Natural killer cell (primary cell): ENCODE results near the gene NCSTN. TPM values are rescaled to one million over a fixed set of nuclear protein-coding genes. Genes with fewer than 3 reads are reported as not detected.

Experiments used
- ATAC-seq, 3 donors: fragments of 150-1000 bp in 2 of 3; fragments of 200-7000 bp in 1 of 3; cut with Tn5 transposase; 1 replicate in 1 of 3; 2 replicates in 2 of 3; pipeline ENCODE4 v1.10.0; 2021; ENCODE audit warnings: mild to moderate bottlenecking in 2 of 3, moderate library complexity in 2 of 3
- DNase-seq, 2 donors: peaks; one replicate each; pipeline versions ENCODE4 v3.0.0 to v3.0.0-alpha.2; 2013 to 2021; ENCODE audit warnings: mixed read lengths in 1 of 2
- H3K27ac ChIP-seq: one replicate; pipeline ENCODE4 v1.5.1; 2013; ENCODE audit warnings: mild to moderate bottlenecking, low read length
- H3K27me3 ChIP-seq: one replicate; pipeline ENCODE4 v1.6.1; 2013; ENCODE audit warnings: low read length; ENCODE audit not compliant: control insufficient read depth, insufficient read depth
- H3K36me3 ChIP-seq: one replicate; pipeline ENCODE4 v1.6.1; 2013; ENCODE audit warnings: low read length; ENCODE audit not compliant: control insufficient read depth, insufficient read depth
- H3K4me1 ChIP-seq: one replicate; pipeline ENCODE4 v1.6.1; 2013; ENCODE audit warnings: low read length; ENCODE audit not compliant: control insufficient read depth, insufficient read depth
- H3K4me3 ChIP-seq: one replicate; pipeline ENCODE4 v1.5.1; 2013; ENCODE audit warnings: low read length
- H3K9me3 ChIP-seq: one replicate; pipeline ENCODE4 v1.6.1; 2013; ENCODE audit warnings: low read length; ENCODE audit not compliant: control insufficient read depth, insufficient read depth
- H3K27ac Mint-ChIP-seq, 2 donors: one replicate each; pipeline ENCODE4 v1.8.0; 2022; ENCODE audit warnings: mild to moderate bottlenecking in 2 of 2, mixed read lengths in 2 of 2, moderate library complexity in 1 of 2
- H3K27me3 Mint-ChIP-seq, 2 donors: one replicate each; pipeline ENCODE4 v1.8.0; 2022; ENCODE audit warnings: low read depth in 2 of 2, mixed read lengths in 2 of 2
- H3K36me3 Mint-ChIP-seq: one replicate; pipeline ENCODE4 v1.8.0; 2022; ENCODE audit warnings: mixed read lengths
- H3K4me1 Mint-ChIP-seq, 2 donors: one replicate each; pipeline ENCODE4 v1.8.0; 2022; ENCODE audit warnings: mixed read lengths in 2 of 2
- H3K4me3 Mint-ChIP-seq: one replicate; pipeline ENCODE4 v1.8.0; 2022; ENCODE audit warnings: mild to moderate bottlenecking, moderate library complexity, mixed read lengths
- H3K9me3 Mint-ChIP-seq, 2 donors: one replicate each; pipeline ENCODE4 v1.8.0; 2022; ENCODE audit warnings: mixed read lengths in 2 of 2
- WGBS: methylation state at CpG from one replicate; pipeline ENCODE4 v1.1.7; 2013; ENCODE audit warnings: missing lambda C conversion rate; ENCODE audit not compliant: insufficient coverage; 5-methylcytosine and 5-hydroxymethylcytosine counted together
- intact Hi-C: fragments of 100-400 bp; cut with micrococcal nuclease; formaldehyde crosslinking; loops from one replicate; pipeline ENCODE4 v1.14.2; 2022
- total RNA-seq, 4 donors: library from RNA; stranded (reverse); fragments of 120-200 nt in 1 of 4; gene quantifications; one replicate each; pipeline versions ENCODE4 v1.2.3 to v1.2.4, GENCODE V29; 2013 to 2022
- TF ChIP-seq, protein P1 (sequence below): fragments of 200-600 bp; IDR thresholded peaks from one replicate; pipeline ENCODE4 v1.8.0; 2022; ENCODE audit warnings: antibody characterized with exemption

Gene NCSTN
- total RNA-seq, 3 donors from 2014 or later (not counting 1 experiment from before 2014, with no cell fraction given), result 104 to 140 (median 110) TPM

DNA sequence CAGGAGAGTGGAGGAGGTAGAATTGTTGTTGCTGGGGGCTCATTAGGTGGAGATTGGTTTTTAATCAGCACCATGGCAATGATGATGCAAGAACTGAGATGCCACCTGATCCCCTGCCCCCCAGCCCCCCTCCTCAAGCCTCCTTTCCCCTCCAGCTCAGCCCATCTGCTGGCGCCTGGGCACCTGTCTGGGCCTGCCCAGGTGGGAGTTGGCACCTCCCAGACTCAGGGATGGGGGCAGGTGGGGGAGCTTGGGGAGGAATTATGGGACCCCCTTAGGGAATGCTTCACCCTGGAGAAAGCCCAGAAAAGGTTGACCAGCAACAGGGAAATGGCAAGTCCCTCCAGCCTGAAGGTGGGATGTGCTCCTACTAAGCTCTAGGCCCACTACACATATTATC is 22.1 kb downstream of the NCSTN start:
- no peak for DNase-seq
- Histone ChIP-seq H3K27me3 (no peaks in the 10 kb centered on the region), H3K9me3 (no peaks in the 10 kb centered on the region), H3K36me3 (peaks cover 4% of the 10 kb centered on the region), H3K4me3 (no peak overlapping the region), H3K27ac (no peak overlapping the region), H3K4me1 (no peaks in the 10 kb centered on the region)
- no peaks in the 10 kb centered on the region for H3K36me3 Mint-ChIP-seq
- H3K4me1 Mint-ChIP-seq, result peaks cover 0 to 11% of the 10 kb centered on the region in 2 donors
- H3K27ac Mint-ChIP-seq, result no peak overlapping the region
- WGBS, result no CpG with 5 or more reads among the region's 1 CpG
- no peak for ATAC-seq
- no peaks in the 10 kb centered on the region for H3K9me3 Mint-ChIP-seq
- H3K27me3 Mint-ChIP-seq, result no peaks in the 10 kb centered on the region
- intact Hi-C loops, result no loop called here
- H3K4me3 Mint-ChIP-seq, result no peak overlapping the region
- TF ChIP-seq, protein P1, sequence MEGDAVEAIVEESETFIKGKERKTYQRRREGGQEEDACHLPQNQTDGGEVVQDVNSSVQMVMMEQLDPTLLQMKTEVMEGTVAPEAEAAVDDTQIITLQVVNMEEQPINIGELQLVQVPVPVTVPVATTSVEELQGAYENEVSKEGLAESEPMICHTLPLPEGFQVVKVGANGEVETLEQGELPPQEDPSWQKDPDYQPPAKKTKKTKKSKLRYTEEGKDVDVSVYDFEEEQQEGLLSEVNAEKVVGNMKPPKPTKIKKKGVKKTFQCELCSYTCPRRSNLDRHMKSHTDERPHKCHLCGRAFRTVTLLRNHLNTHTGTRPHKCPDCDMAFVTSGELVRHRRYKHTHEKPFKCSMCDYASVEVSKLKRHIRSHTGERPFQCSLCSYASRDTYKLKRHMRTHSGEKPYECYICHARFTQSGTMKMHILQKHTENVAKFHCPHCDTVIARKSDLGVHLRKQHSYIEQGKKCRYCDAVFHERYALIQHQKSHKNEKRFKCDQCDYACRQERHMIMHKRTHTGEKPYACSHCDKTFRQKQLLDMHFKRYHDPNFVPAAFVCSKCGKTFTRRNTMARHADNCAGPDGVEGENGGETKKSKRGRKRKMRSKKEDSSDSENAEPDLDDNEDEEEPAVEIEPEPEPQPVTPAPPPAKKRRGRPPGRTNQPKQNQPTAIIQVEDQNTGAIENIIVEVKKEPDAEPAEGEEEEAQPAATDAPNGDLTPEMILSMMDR, result no peak

DNA sequence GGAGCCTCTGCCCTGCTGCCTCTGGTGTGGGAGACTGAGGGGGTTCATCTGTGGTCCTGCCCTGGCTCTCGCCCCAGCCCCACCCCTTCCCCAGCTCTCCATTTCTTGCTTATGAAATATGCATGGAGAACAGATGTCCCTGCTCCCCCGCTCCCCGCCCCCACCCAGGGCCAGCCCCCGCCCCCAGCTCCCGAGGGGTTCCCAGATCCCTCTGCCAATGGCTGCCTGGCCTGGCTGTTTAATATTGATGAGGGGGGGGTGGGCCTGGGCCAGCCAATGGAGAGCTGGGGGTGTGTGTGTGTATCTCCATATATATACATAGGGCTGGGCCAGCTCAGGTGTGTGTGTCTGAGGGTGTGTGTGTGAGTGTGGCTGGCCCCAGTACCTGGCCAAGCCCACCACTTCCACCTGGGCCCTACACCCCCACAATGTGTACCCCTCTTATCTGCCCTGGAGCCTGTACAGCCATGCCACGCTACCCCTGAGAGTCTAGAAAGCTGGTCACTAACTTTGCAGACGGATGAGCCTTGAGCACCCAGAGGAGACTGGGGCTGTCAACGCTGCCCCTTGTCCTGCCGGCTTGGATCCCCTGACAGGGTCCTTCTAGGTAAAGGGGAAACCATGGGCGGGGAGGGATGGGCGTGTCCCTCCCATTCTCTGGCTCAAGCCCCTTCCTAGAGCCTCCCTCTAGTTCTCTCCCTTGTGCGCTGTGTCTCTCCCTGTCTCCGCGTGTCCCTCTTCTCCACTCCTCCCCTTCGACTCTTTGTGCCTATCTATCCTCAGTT is 23.7 kb downstream of the NCSTN start, which contains the start of gene NHLH1:
NHLH1 (plus strand) TSS at position 341 of the 785 bp plus-strand sequence. CDS start 3,661 bp downstream, outside the sequence.
- Histone ChIP-seq H3K27me3 (no peaks in the 10 kb centered on the region), H3K36me3 (no peaks in the 10 kb centered on the region), H3K9me3 (no peaks in the 10 kb centered on the region), H3K4me3 (no peak within 1 kb of the TSS), H3K27ac (no peak within 1 kb of the TSS), H3K4me1 (no peaks in the 10 kb centered on the region)
- H3K9me3 Mint-ChIP-seq, result no peaks in the 10 kb centered on the region
- ATAC-seq, result no peak
- H3K4me1 Mint-ChIP-seq, result peaks cover 0 to 11% of the 10 kb centered on the region in 2 donors
- no peak within 1 kb of the TSS for H3K27ac Mint-ChIP-seq
- intact Hi-C loops, result no loop called here
- no peak within 1 kb of the TSS for H3K4me3 Mint-ChIP-seq
- H3K36me3 Mint-ChIP-seq, result no peaks in the 10 kb centered on the region
- WGBS, result 77% methylated on average over 11 of the region's 15 CpGs
- no peaks in the 10 kb centered on the region for H3K27me3 Mint-ChIP-seq
- DNase-seq, result no peak
- TF ChIP-seq, protein P1, result no peak

DNA sequence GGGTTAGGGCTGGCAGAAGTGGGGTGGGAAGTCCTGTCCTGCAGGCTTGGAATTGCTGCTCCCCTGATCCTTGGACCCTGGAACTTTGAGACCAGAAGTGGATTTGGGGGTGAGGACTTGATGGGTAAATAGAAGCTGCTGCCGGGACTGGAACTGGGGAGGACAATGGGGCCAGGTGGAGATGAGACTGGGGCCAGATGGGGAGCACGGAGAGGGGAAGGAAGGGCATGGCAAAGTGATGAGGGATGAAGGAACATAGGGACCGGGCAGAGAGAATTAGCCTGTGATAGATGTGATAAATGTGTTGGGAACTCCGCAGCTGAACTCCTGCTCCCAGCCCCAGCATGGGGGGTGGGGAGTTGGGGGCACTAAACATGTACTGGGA is 24.3 kb downstream of the NCSTN start:
- H3K4me1 Mint-ChIP-seq, result peaks cover 0 to 6% of the 10 kb centered on the region in 2 donors
- H3K27me3 Mint-ChIP-seq, result peaks cover 0 to 3% of the 10 kb centered on the region in 2 donors
- no peaks in the 10 kb centered on the region for H3K9me3 Mint-ChIP-seq
- H3K4me1 ChIP-seq, result no peaks in the 10 kb centered on the region
- DNase-seq (no peak), ATAC-seq (no peak)
- H3K4me3 ChIP-seq, result no peak overlapping the region
- 42% methylated on average over 4 of the region's 4 CpGs for WGBS
- H3K27ac ChIP-seq, result no peak overlapping the region
- no peak overlapping the region for H3K4me3 Mint-ChIP-seq
- H3K27me3 ChIP-seq, result no peaks in the 10 kb centered on the region
- H3K36me3 ChIP-seq, result no peaks in the 10 kb centered on the region
- no peaks in the 10 kb centered on the region for H3K36me3 Mint-ChIP-seq
- no peaks in the 10 kb centered on the region for H3K9me3 ChIP-seq
- intact Hi-C loops, result no loop called here
- TF ChIP-seq, protein P1, result no peak
- no peak overlapping the region for H3K27ac Mint-ChIP-seq
